IMR-90 (cell line): Measurements from ENCODE around the gene ZSWIM3. TPM values are rescaled to one million over a fixed set of nuclear protein-coding genes. Genes with fewer than 3 reads are reported as not detected.
A peak's percentile ranks its signal among the peaks of the same experiment; 100 is the strongest.

ENCODE experiments used
- ATAC-seq: fragments of 200-7000 bp; cut with Tn5 transposase; 2 replicates; pipeline ENCODE4 v1.9.1; 2020; ENCODE audit warnings: low read depth, mild to moderate bottlenecking, moderate library complexity
- BruUV-seq: library from RNA; stranded (reverse); fragments of 400-500 nt; replicated peaks from 2 replicates; lab custom pipeline; 2021; lab: Mats Ljungman, UMichigan
- CTCF ChIA-PET: fragments of 300-600 bp; formaldehyde crosslinking; extraction: SDS; loops from one replicate; lab custom pipeline; 2021; ENCODE audit warnings: antibody characterized with exemption; lab: Yijun Ruan, JAX
- POLR2A ChIA-PET: fragments of 300-600 bp; sonication (Branson Sonifier 250); formaldehyde crosslinking; loops from one replicate; lab custom pipeline; 2022; ENCODE audit warnings: antibody characterized with exemption; ENCODE audit not compliant: unreplicated experiment; lab: Charles Lee
- DNase-seq: peaks from one replicate; pipeline ENCODE4 v3.0.0; 2013
- H2AFZ ChIP-seq: replicated peaks from 2 replicates; pipeline ENCODE3; 2013; ENCODE audit warnings: low read length, mild to moderate bottlenecking; ENCODE audit not compliant: poor library complexity
- H2AK5ac ChIP-seq: 2 replicates; pipeline ENCODE4 v1.6.1; 2013; ENCODE audit warnings: low read depth, low read length, inconsistent platforms
- H2AK9ac ChIP-seq: replicated peaks from 2 replicates; pipeline ENCODE3; 2013; ENCODE audit warnings: mild to moderate bottlenecking, low read depth, low read length, moderate library complexity; ENCODE audit not compliant: poor library complexity
- H2BK120ac ChIP-seq: 2 replicates; pipeline ENCODE4 v1.6.1; 2013; ENCODE audit warnings: low read depth, low read length, inconsistent platforms
- H2BK15ac ChIP-seq: 3 replicates; pipeline ENCODE4 v1.6.1; 2013; ENCODE audit warnings: low read depth, low read length, inconsistent platforms
- H2BK20ac ChIP-seq: 2 replicates; pipeline ENCODE4 v1.6.1; 2013; ENCODE audit warnings: low read depth, mild to moderate bottlenecking, inconsistent platforms, low read length, moderate library complexity
- H2BK5ac ChIP-seq: 2 replicates; pipeline ENCODE4 v1.6.1; 2013; ENCODE audit warnings: mild to moderate bottlenecking, low read depth, low read length, inconsistent platforms; ENCODE audit not compliant: poor library complexity, severe bottlenecking
- H3K14ac ChIP-seq: replicated peaks from 2 replicates; pipeline ENCODE4 v1.6.1; 2013; ENCODE audit warnings: low read depth, low read length, inconsistent platforms
- H3K18ac ChIP-seq: 2 replicates; pipeline ENCODE4 v1.6.1; 2013; ENCODE audit warnings: low read depth, low read length, control low read depth
- H3K23ac ChIP-seq: 2 replicates; pipeline ENCODE4 v1.6.1; 2013; ENCODE audit warnings: low read depth, low read length, inconsistent platforms
- H3K27ac ChIP-seq: 2 replicates; pipeline ENCODE4 v1.5.1; 2013; ENCODE audit warnings: mild to moderate bottlenecking, control low read depth, low read length; ENCODE audit not compliant: insufficient read depth
- H3K27me3 ChIP-seq: 2 replicates; pipeline ENCODE4 v1.6.1; 2013; ENCODE audit warnings: low read length; ENCODE audit not compliant: control insufficient read depth, insufficient read depth
- H3K36me3 ChIP-seq: 2 replicates; pipeline ENCODE4 v1.6.1; 2013; ENCODE audit warnings: low read length, mixed read lengths; ENCODE audit not compliant: control insufficient read depth, insufficient read depth
- H3K4ac ChIP-seq: 2 replicates; pipeline ENCODE4 v1.6.1; 2013; ENCODE audit warnings: low read depth, low read length, inconsistent platforms
- H3K4me1 ChIP-seq: 2 replicates; pipeline ENCODE4 v1.6.1; 2013; ENCODE audit warnings: low read length, mixed read lengths; ENCODE audit not compliant: control insufficient read depth, insufficient read depth
- H3K4me2 ChIP-seq: 2 replicates; pipeline ENCODE4 v1.6.1; 2013; ENCODE audit warnings: low read depth, mild to moderate bottlenecking, control low read depth, low read length, moderate library complexity
- H3K4me3 ChIP-seq: 2 replicates; pipeline ENCODE4 v1.5.1; 2013; ENCODE audit warnings: low read depth, mild to moderate bottlenecking, control low read depth, low read length, moderate library complexity; ENCODE audit not compliant: insufficient read depth
- H3K56ac ChIP-seq: 2 replicates; pipeline ENCODE4 v1.6.1; 2013; ENCODE audit warnings: low read length, inconsistent platforms; ENCODE audit not compliant: insufficient read depth; ENCODE audit errors: extremely low read depth
- H3K79me1 ChIP-seq, 2 experiments: 2 replicates each; pipeline ENCODE4 v1.6.1; 2013; ENCODE audit warnings: low read length in 2 of 2, inconsistent platforms in 1 of 2, low read depth in 1 of 2
- H3K9ac ChIP-seq: 2 replicates; pipeline ENCODE4 v1.6.1; 2013; ENCODE audit warnings: low read depth, low read length, control low read depth
- H3K9me1 ChIP-seq: 2 replicates; pipeline ENCODE4 v1.6.1; 2013; ENCODE audit warnings: low read length, inconsistent platforms; ENCODE audit not compliant: insufficient read depth
- H3K9me3 ChIP-seq: 2 replicates; pipeline ENCODE4 v1.6.1; 2013; ENCODE audit warnings: low read length; ENCODE audit not compliant: control insufficient read depth, insufficient read depth
- H4K20me1 ChIP-seq: 2 replicates; pipeline ENCODE4 v1.6.1; 2013; ENCODE audit warnings: low read length, inconsistent platforms; ENCODE audit not compliant: insufficient read depth
- H4K5ac ChIP-seq: 2 replicates; pipeline ENCODE4 v1.6.1; 2013; ENCODE audit warnings: mild to moderate bottlenecking, low read depth, low read length, control low read depth
- H4K8ac ChIP-seq, 2 experiments: 2 replicates each; pipeline ENCODE4 v1.6.1; 2013; ENCODE audit warnings: low read depth in 2 of 2, low read length in 2 of 2, control low read depth in 1 of 2, inconsistent platforms in 1 of 2
- H4K91ac ChIP-seq: 2 replicates; pipeline ENCODE4 v1.6.1; 2013; ENCODE audit warnings: low read depth, low read length, inconsistent platforms; ENCODE audit not compliant: insufficient read depth
- BHLHE40 ChIP-seq: fragments of 150-350 bp; IDR thresholded peaks from 2 replicates; pipeline ENCODE4 v1.6.1; 2016; ENCODE audit warnings: mild to moderate bottlenecking, low read depth, low read length
- ELK1 ChIP-seq: fragments of 150-350 bp; IDR thresholded peaks from 2 replicates; pipeline ENCODE4 v1.6.1; 2016; ENCODE audit warnings: low read depth, mild to moderate bottlenecking, low read length, moderate library complexity, borderline replicate concordance
- MAFK ChIP-seq: IDR thresholded peaks from 2 replicates; pipeline ENCODE4 v1.6.1; 2012; ENCODE audit warnings: low read depth, low read length, improper control_type of control experiment
- MAZ ChIP-seq: IDR thresholded peaks from 2 replicates; pipeline ENCODE4 v1.6.1; 2012; ENCODE audit warnings: low read depth, mild to moderate bottlenecking, low read length, improper control_type of control experiment, moderate library complexity, borderline replicate concordance
- POLR2A ChIP-seq: IDR thresholded peaks from 2 replicates; pipeline ENCODE4 v1.6.1; 2012; ENCODE audit warnings: mild to moderate bottlenecking, low read depth, low read length
- RFX5 ChIP-seq: IDR thresholded peaks from 2 replicates; pipeline ENCODE4 v1.8.0; 2012; ENCODE audit warnings: low read depth, mild to moderate bottlenecking, low read length, moderate library complexity
- WGBS, 2 experiments: methylation state at CpG; one replicate each; pipeline versions ENCODE4 v1.1.5 to v1.1.7; 2013; ENCODE audit warnings: missing lambda C conversion rate in 2 of 2; ENCODE audit not compliant: insufficient read length in 1 of 2; ENCODE audit errors: extremely low coverage in 2 of 2; 5-methylcytosine and 5-hydroxymethylcytosine counted together
- dilution Hi-C: fragments of 300-500 bp; cut with HindIII; formaldehyde crosslinking; loops from one replicate; pipeline ENCODE4 v1.14.3; 2018; ENCODE audit warnings: low sequenced_read_pairs; ENCODE audit not compliant: unreplicated experiment
- in situ Hi-C: fragments of 300-500 bp; cut with MboI; formaldehyde crosslinking; loops from 3 replicates; pipeline ENCODE4 v1.14.3; 2019; ENCODE audit warnings: low sequenced_read_pairs, inconsistent platforms, mixed read lengths
- intact Hi-C: fragments of 100-400 bp; cut with micrococcal nuclease; formaldehyde crosslinking; loops from 2 replicates; pipeline ENCODE4 v1.10.0; 2022
- polyA plus RNA-seq, 3 experiments: library from polyadenylated mRNA; depleted of rRNA; stranded (reverse); fragments of >200 nt; gene quantifications; 2 replicates each; pipeline ENCODE4 v1.2.3, GENCODE V29; 2012; ENCODE audit warnings: low replicate concordance in 1 of 3
- total RNA-seq: library from RNA; depleted of rRNA; stranded (reverse); fragments of >200 nt; gene quantifications from 2 replicates; pipeline ENCODE4 v1.2.3, GENCODE V29; 2012

Gene ZSWIM3
- total and polyA plus RNA-seq, 2 of the 4 experiments (the other 2 are of a cell fraction) = 3.3 to 8.6 TPM

- Histone ChIP-seq H2AK9ac (peak overlapping the region; percentile 5), H3K4me2 (no peak overlapping the region), H2BK120ac (no peak overlapping the region), H4K5ac (no peak overlapping the region), H3K27me3 (no peaks in the 10 kb centered on the region), H2BK20ac (no peak overlapping the region), H3K79me1 (peaks cover 3 to 24% of the 10 kb centered on the region in 2 experiments; a peak in 3 of 4 replicates), H3K4me1 (peaks cover 14% of the 10 kb centered on the region), H3K23ac (no peak overlapping the region), H2BK15ac (no peak overlapping the region), H4K91ac (no peak overlapping the region), H2AFZ (no peak overlapping the region), H3K9ac (no peak overlapping the region), H3K36me3 (peaks cover 30% of the 10 kb centered on the region; the same call in 1 of the 2 replicates), H3K9me1 (peaks cover 25% of the 10 kb centered on the region), H4K8ac (no peak overlapping the region), H4K20me1 (peaks cover 5% of the 10 kb centered on the region; the same call in 1 of the 2 replicates), H3K27ac (no peak overlapping the region), H3K18ac (no peak overlapping the region), H3K9me3 (no peaks in the 10 kb centered on the region), H3K14ac (no peak overlapping the region), H2BK5ac (peak overlapping the region; percentile 18), H3K4me3 (no peak overlapping the region), H3K4ac (no peak overlapping the region), H2AK5ac (no peak overlapping the region; the same call in 1 of the 2 replicates), H3K56ac (no peak overlapping the region)
- ChIA-PET POLR2A (no interaction called here), CTCF (interaction anchor here (0.6 kb wide), 1 partner anchor 42 kb away, joined by 3 read pairs; no protein-coding TSS in a partner anchor)
- intact Hi-C loops = no loop called here
- no peak for ATAC-seq
- TF ChIP-seq RFX5 = no peak
- TF ChIP-seq POLR2A = no peak
- TF ChIP-seq BHLHE40 = no peak
- TF ChIP-seq ELK1 = no peak
- TF ChIP-seq MAFK = no peak
- no peak for TF ChIP-seq MAZ
- in situ Hi-C loops = loop anchor here (25.0 kb wide), 1 partner anchor 570 kb away; the partner anchor contains the start of gene SDC4
- dilution Hi-C loops = no loop called here
- BruUV-seq = no TSS peak
- WGBS, 2 experiments = no CpG with 5 or more reads among the region's 17 CpGs
- DNase-seq = no peak
Measured at GRCh38 chr20:45907219-45907948, 50.0 kb downstream of the ZSWIM3 start.
